PC-3 (cell line): ENCODE data around the gene NPAS4. TPM values are rescaled to one million over a fixed set of nuclear protein-coding genes. Genes with fewer than 3 reads are reported as not detected.

ENCODE experiments used
- ATAC-seq: fragments of 200-7000 bp; cut with Tn5 transposase; 2 replicates; pipeline ENCODE4 v1.9.1; 2020; ENCODE audit warnings: mild to moderate bottlenecking, moderate library complexity
- BruUV-seq: library from RNA; stranded (reverse); fragments of 400-500 nt; replicated peaks from 2 replicates; lab custom pipeline; 2021; lab: Mats Ljungman, UMichigan
- CTCF ChIA-PET: fragments of 300-600 bp; sonication (Branson Sonifier 250); formaldehyde crosslinking; loops from one replicate; lab custom pipeline; 2022; ENCODE audit warnings: antibody characterized with exemption; lab: Charles Lee
- POLR2A ChIA-PET: fragments of 300-600 bp; sonication (Branson Sonifier 250); formaldehyde crosslinking; loops from one replicate; lab custom pipeline; 2022; ENCODE audit warnings: antibody characterized with exemption; ENCODE audit not compliant: unreplicated experiment; lab: Charles Lee
- DNase-seq: peaks from one replicate; pipeline ENCODE4 v3.0.0-alpha.2; 2015
- H2AFZ ChIP-seq: fragments of 300-600 bp; sonication (generic); 2 replicates; pipeline ENCODE4 v1.6.0; 2016; ENCODE audit warnings: antibody characterized with exemption, low read length
- H3F3A ChIP-seq: fragments of 300-600 bp; sonication (generic); one replicate; pipeline ENCODE4 v1.6.0; 2017; ENCODE audit warnings: antibody characterized with exemption, low read length, control low read depth, mild to moderate bottlenecking; ENCODE audit not compliant: unreplicated experiment
- H3K27ac ChIP-seq: fragments of 300-600 bp; sonication (generic); 2 replicates; pipeline ENCODE4 v1.5.1; 2016; ENCODE audit warnings: mild to moderate bottlenecking, low read length
- H3K27me3 ChIP-seq: fragments of 300-600 bp; sonication (generic); 2 replicates; pipeline ENCODE4 v1.6.1; 2016; ENCODE audit warnings: low read length, mixed read lengths
- H3K36me3 ChIP-seq: fragments of 300-600 bp; sonication (generic); 2 replicates; pipeline ENCODE4 v1.6.1; 2016; ENCODE audit warnings: low read depth, mixed run types, low read length, mixed read lengths
- H3K4me1 ChIP-seq: fragments of 300-600 bp; sonication (generic); 2 replicates; pipeline ENCODE4 v1.5.1; 2016; ENCODE audit warnings: low read length; ENCODE audit not compliant: insufficient read depth
- H3K4me2 ChIP-seq: fragments of 300-600 bp; sonication (generic); 2 replicates; pipeline ENCODE4 v1.6.0; 2016; ENCODE audit warnings: low read length
- H3K4me3 ChIP-seq: fragments of 300-600 bp; sonication (generic); 2 replicates; pipeline ENCODE4 v1.5.1; 2016; ENCODE audit warnings: mild to moderate bottlenecking, low read length, mixed read lengths
- H3K79me2 ChIP-seq: fragments of 300-600 bp; sonication (generic); 2 replicates; pipeline ENCODE4 v1.6.1; 2017; ENCODE audit warnings: low read length, mixed read lengths
- H3K9ac ChIP-seq: fragments of 300-600 bp; sonication (generic); 2 replicates; pipeline ENCODE4 v1.6.0; 2016; ENCODE audit warnings: mild to moderate bottlenecking, low read length
- H3K9me2 ChIP-seq: fragments of 300-600 bp; sonication (generic); replicated peaks from 2 replicates; pipeline ENCODE4 v1.6.1; 2016; ENCODE audit warnings: mixed run types, low read length, mixed read lengths
- H3K9me3 ChIP-seq: fragments of 300-600 bp; sonication (generic); 2 replicates; pipeline ENCODE4 v1.6.1; 2016; ENCODE audit warnings: low read length, mixed read lengths
- H4K20me1 ChIP-seq: fragments of 300-600 bp; sonication (generic); 2 replicates; pipeline ENCODE4 v1.6.1; 2016; ENCODE audit warnings: low read length, mixed read lengths
- CTCF ChIP-seq: fragments of 300-600 bp; sonication (generic); conservative IDR thresholded peaks from 2 replicates; pipeline ENCODE4 v1.5.1; 2017; ENCODE audit warnings: antibody characterized with exemption, low read depth, mild to moderate bottlenecking, low read length
- EZH2 ChIP-seq: fragments of 300-600 bp; sonication (generic); IDR thresholded peaks from one replicate; pipeline ENCODE4 v1.6.1; 2017; ENCODE audit warnings: antibody characterized with exemption, mild to moderate bottlenecking, low read length; ENCODE audit not compliant: unreplicated experiment
- EZH2phosphoT487 ChIP-seq: fragments of 300-600 bp; sonication (generic); IDR thresholded peaks from 2 replicates; pipeline ENCODE4 v1.6.1; 2018; ENCODE audit warnings: mild to moderate bottlenecking, antibody characterized with exemption, low read length, borderline replicate concordance
- intact Hi-C: fragments of 100-400 bp; cut with micrococcal nuclease; formaldehyde crosslinking; loops from 2 replicates; pipeline ENCODE4 v1.9.0; 2023
- total RNA-seq: library from RNA; depleted of rRNA; stranded (reverse); fragments of >200 nt; gene quantifications from 2 replicates; pipeline ENCODE4 v1.2.3, GENCODE V29; 2014

NPAS4 gene
- total RNA-seq, 1 experiment from 2014 or later = not detected

- no peak for TF ChIP-seq EZH2phosphoT487
- no peak for TF ChIP-seq EZH2
- TF ChIP-seq CTCF = no peak
- no peak overlapping the region for H3K9ac ChIP-seq
- ChIA-PET CTCF (no interaction called here), POLR2A (no interaction called here)
- H2AFZ ChIP-seq = no peak overlapping the region
- H3K9me2 ChIP-seq = no peaks in the 10 kb centered on the region
- no peaks in the 10 kb centered on the region for H3K9me3 ChIP-seq
- H3K27ac ChIP-seq = no peak overlapping the region
- peaks cover 83% of the 10 kb centered on the region for H3K27me3 ChIP-seq
- intact Hi-C loops = no loop called here
- H3K4me3 ChIP-seq = no peak overlapping the region
- no peaks in the 10 kb centered on the region for H3K36me3 ChIP-seq
- no TSS peak for BruUV-seq
- no peaks in the 10 kb centered on the region for H3K79me2 ChIP-seq
- DNase-seq (no peak), ATAC-seq (no peak)
- H3K4me1 ChIP-seq = no peaks in the 10 kb centered on the region; the same call in 1 of the 2 replicates
- H3F3A ChIP-seq = no peaks in the 10 kb centered on the region
- no peak overlapping the region for H3K4me2 ChIP-seq
- H4K20me1 ChIP-seq = no peaks in the 10 kb centered on the region
Measured at GRCh38 chr11:66411323-66411722, 9.5 kb upstream of the NPAS4 start.

GRCh38 chr11:66412110-66412509, 8.7 kb upstream of the NPAS4 start:
- DNase-seq (no peak), ATAC-seq (no peak)
- ChIA-PET POLR2A (interaction anchor here (0.5 kb wide), 1 partner anchor 54 kb away, joined by 3 read pairs; no protein-coding TSS in a partner anchor), CTCF (no interaction called here)
- Histone ChIP-seq H3K4me1 (no peaks in the 10 kb centered on the region; the same call in 1 of the 2 replicates), H3K9me3 (no peaks in the 10 kb centered on the region), H3K9me2 (no peaks in the 10 kb centered on the region), H3K27me3 (peaks cover 82% of the 10 kb centered on the region), H3K36me3 (no peaks in the 10 kb centered on the region), H3K9ac (no peak overlapping the region), H2AFZ (no peak overlapping the region), H3K4me2 (no peak overlapping the region), H3F3A (no peaks in the 10 kb centered on the region), H3K79me2 (no peaks in the 10 kb centered on the region), H3K27ac (no peak overlapping the region), H4K20me1 (no peaks in the 10 kb centered on the region), H3K4me3 (no peak overlapping the region)
- intact Hi-C loops = no loop called here
- no TSS peak for BruUV-seq
- TF ChIP-seq CTCF = no peak
- TF ChIP-seq EZH2phosphoT487 = no peak
- no peak for TF ChIP-seq EZH2

- BruUV-seq = no TSS peak
- Histone ChIP-seq H2AFZ (no peak overlapping the region), H3K9ac (no peak overlapping the region), H3F3A (no peaks in the 10 kb centered on the region), H3K4me3 (no peak overlapping the region), H3K9me2 (no peaks in the 10 kb centered on the region), H3K9me3 (no peaks in the 10 kb centered on the region), H3K27ac (no peak overlapping the region), H3K79me2 (no peaks in the 10 kb centered on the region), H3K4me2 (no peak overlapping the region), H3K4me1 (peaks cover 7% of the 10 kb centered on the region), H3K36me3 (no peaks in the 10 kb centered on the region), H3K27me3 (peaks cover 76% of the 10 kb centered on the region), H4K20me1 (no peaks in the 10 kb centered on the region)
- intact Hi-C loops = no loop called here
- DNase-seq (no peak), ATAC-seq (no peak)
- TF ChIP-seq EZH2 (no peak), CTCF (no peak), EZH2phosphoT487 (no peak)
- ChIA-PET CTCF (interaction anchor here (0.6 kb wide), 1 partner anchor 404 kb away, joined by 4 read pairs; no protein-coding TSS in a partner anchor), POLR2A (no interaction called here)
Measured at GRCh38 chr11:66413167-66413566, 7.7 kb upstream of the NPAS4 start.
